22Rv1 (cell line): Measurements from ENCODE around the gene EHBP1.

Experiments
- CTCF ChIP-seq: fragments of 450-650 bp; IDR thresholded peaks from 2 replicates; pipeline ENCODE4 v1.5.1; 2017; ENCODE audit warnings: mild to moderate bottlenecking
- ZFX ChIP-seq: fragments of 450-650 bp; IDR thresholded peaks from 2 replicates; pipeline ENCODE4 v1.6.1; 2017; ENCODE audit warnings: antibody characterized with exemption, borderline replicate concordance

- TF ChIP-seq CTCF: no peak
- no peak for TF ChIP-seq ZFX
Observed at GRCh38 chr2:62789918-62790317, 84.4 kb downstream of the EHBP1 start.
